Fibroblast of mammary gland (primary cell): ENCODE measurements around the gene PLSCR4.
A peak's percentile ranks its signal among the peaks of the same experiment; 100 is the strongest.

Source experiments
- DNase-seq: peaks from one replicate; pipeline ENCODE4 v3.0.0-alpha.2; 2010; ENCODE audit warnings: low read depth
- H3K4me3 ChIP-seq: 2 replicates; pipeline ENCODE4 v1.5.1; 2011; ENCODE audit warnings: low read depth, mild to moderate bottlenecking, low read length, moderate library complexity; ENCODE audit not compliant: control insufficient read depth
- CTCF ChIP-seq: conservative IDR thresholded peaks from 2 replicates; pipeline ENCODE4 v1.5.1; 2011; ENCODE audit warnings: low read depth, low read length, inconsistent platforms; ENCODE audit not compliant: control insufficient read depth, insufficient read depth

The PLSCR4 gene

DNA sequence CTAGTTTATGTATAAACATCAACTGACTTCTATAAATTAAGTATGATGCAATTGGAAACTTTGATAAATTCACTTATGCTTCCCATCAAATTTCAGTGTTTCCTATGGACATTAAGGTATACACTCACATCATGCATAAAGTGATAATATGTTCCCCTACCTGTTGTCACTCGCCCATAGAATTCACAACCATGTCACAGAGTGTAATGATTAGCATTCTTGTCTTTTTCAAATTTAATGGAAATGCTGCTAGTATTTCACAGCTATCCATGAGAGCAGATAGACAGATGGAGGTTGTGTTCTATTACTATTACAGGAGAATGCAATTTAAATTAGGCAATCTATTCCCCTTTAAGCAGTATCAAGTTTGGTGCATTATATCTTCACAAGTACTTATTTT is 984 bp downstream of the PLSCR4 start:
- peak overlapping the region; percentile 77 for H3K4me3 ChIP-seq
- DNase-seq, result no peak
- TF ChIP-seq CTCF, result no peak

GRCh38 chr3:146247911-146248310 is 3.0 kb downstream of the PLSCR4 start:
- no peak overlapping the region for H3K4me3 ChIP-seq
- DNase-seq, result no peak
- TF ChIP-seq CTCF, result no peak

- no peak for DNase-seq
- TF ChIP-seq CTCF, result no peak
- no peak overlapping the region for H3K4me3 ChIP-seq
Measured at GRCh38 chr3:146246526-146246925, 4.4 kb downstream of the PLSCR4 start.

DNA sequence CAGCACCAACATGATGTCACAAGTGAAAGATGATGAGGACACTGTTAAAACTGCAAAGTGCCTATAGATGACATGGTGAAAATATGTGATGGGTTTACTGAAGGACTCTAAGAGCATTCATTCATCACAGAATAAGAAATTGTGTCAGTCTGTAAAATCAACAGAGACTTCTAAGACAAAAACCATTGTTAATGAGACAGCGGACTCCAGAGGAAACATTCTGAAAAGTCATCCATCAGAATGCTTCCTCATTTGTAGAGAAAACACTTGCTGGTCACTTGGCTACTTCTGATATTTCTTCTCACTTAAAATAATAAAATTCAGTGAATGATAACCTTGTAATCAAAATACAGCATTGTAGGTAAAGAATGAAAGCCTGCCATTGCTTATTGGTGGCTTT is 7.3 kb downstream of the PLSCR4 start:
- H3K4me3 ChIP-seq, result no peak overlapping the region
- TF ChIP-seq CTCF, result no peak
- no peak for DNase-seq

- TF ChIP-seq CTCF, result no peak
- H3K4me3 ChIP-seq, result no peak overlapping the region
- peak; percentile 90 for DNase-seq
Measured at GRCh38 chr3:146241523-146242240, 9.2 kb downstream of the PLSCR4 start.

DNA sequence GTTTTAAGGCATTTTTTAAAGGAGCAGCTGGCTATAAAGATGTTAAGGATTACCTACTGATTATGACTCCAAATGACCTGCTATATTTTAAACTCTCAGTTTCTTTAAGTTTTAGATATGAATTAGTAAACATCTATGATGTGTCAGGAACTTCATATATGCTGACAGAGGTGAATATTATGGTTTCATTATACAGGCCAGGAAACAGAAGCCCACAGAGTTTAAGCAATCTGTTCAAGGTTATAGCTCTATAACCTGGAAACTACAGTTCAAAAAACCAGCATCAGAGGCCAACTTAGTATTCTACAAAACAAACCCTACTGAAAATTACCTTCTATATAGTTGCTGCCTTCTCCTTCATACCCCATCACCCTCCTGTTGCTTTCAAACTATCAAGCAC is 17.4 kb downstream of the PLSCR4 start:
- H3K4me3 ChIP-seq, result no peak overlapping the region
- no peak for TF ChIP-seq CTCF
- no peak for DNase-seq

DNA sequence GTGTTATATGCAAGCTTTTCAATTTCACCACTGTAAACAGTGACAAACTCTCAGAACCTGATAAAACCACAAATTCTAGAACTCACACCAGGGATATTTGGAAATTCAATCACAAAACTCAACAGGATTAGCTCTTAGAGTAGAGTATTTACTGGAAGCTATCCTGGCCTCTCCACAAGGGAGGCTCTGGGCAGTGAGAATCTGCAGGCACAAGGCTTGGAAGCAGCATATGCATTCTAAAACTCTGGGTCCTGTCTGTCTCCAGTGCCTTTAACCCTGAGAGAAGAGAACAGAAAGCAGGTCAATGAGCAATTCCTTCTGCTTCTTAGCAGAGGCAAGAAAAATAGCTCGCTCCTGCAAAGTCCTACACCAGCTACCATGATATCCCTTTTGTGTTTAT is 23.4 kb downstream of the PLSCR4 start:
- H3K4me3 ChIP-seq, result no peak overlapping the region
- no peak for TF ChIP-seq CTCF
- no peak for DNase-seq
